Fibroblast of lung (primary cell): Measurements from ENCODE around the gene UNKL. TPM values are rescaled to one million over a fixed set of nuclear protein-coding genes. Genes with fewer than 3 reads are reported as not detected.

Source experiments
- DNase-seq, 2 donors: peaks; one replicate each; pipeline versions ENCODE4 v3.0.0 to v3.0.0-alpha.2; 2010; ENCODE audit warnings: low read depth in 2 of 2
- H2AFZ ChIP-seq: 2 replicates; pipeline ENCODE4 v1.5.1; 2012; ENCODE audit warnings: low read length, control low read depth, inconsistent platforms
- H3K27ac ChIP-seq: 2 replicates; pipeline ENCODE4 v1.5.1; 2011; ENCODE audit warnings: low read length, control low read depth; ENCODE audit not compliant: insufficient read depth
- H3K27me3 ChIP-seq: 2 replicates; pipeline ENCODE4 v1.5.1; 2011; ENCODE audit warnings: mild to moderate bottlenecking, low read length; ENCODE audit not compliant: control insufficient read depth, insufficient read depth
- H3K36me3 ChIP-seq: 2 replicates; pipeline ENCODE4 v1.5.1; 2011; ENCODE audit warnings: low read length; ENCODE audit not compliant: control insufficient read depth, insufficient read depth
- H3K4me1 ChIP-seq: 2 replicates; pipeline ENCODE4 v1.5.1; 2011; ENCODE audit warnings: low read length; ENCODE audit not compliant: control insufficient read depth, insufficient read depth; ENCODE audit errors: extremely low read depth
- H3K4me2 ChIP-seq: 2 replicates; pipeline ENCODE4 v1.5.1; 2011; ENCODE audit warnings: low read length, control low read depth; ENCODE audit not compliant: insufficient read depth; ENCODE audit errors: extremely low read depth
- H3K4me3 ChIP-seq, 4 experiments: fragments of 200-600 bp in 1 of 4; sonication (generic) in 1 of 4; replicated peaks in 1 of 4; 2 replicates each; pipeline ENCODE4 v1.5.1; 2011 to 2016; ENCODE audit warnings: low read length in 4 of 4, low read depth in 3 of 4, mild to moderate bottlenecking in 3 of 4, control low read depth in 2 of 4, inconsistent platforms in 1 of 4, mixed read lengths in 1 of 4; ENCODE audit not compliant: insufficient read depth in 1 of 4; ENCODE audit errors: control extremely low read depth in 1 of 4
- H3K79me2 ChIP-seq: 2 replicates; pipeline ENCODE4 v1.5.1; 2012; ENCODE audit warnings: mild to moderate bottlenecking, low read length, inconsistent platforms; ENCODE audit not compliant: control insufficient read depth, insufficient read depth
- H3K9ac ChIP-seq: 2 replicates; pipeline ENCODE4 v1.5.1; 2011; ENCODE audit warnings: mild to moderate bottlenecking, low read length, control low read depth; ENCODE audit not compliant: insufficient read depth
- H3K9me3 ChIP-seq: 2 replicates; pipeline ENCODE4 v1.5.1; 2012; ENCODE audit warnings: low read depth, low read length; ENCODE audit not compliant: control insufficient read depth, insufficient read depth
- H4K20me1 ChIP-seq: 2 replicates; pipeline ENCODE4 v1.5.1; 2011; ENCODE audit warnings: low read length; ENCODE audit not compliant: control insufficient read depth, insufficient read depth; ENCODE audit errors: extremely low read depth
- CTCF ChIP-seq, 2 donors: IDR thresholded peaks in 1 of 2; conservative IDR thresholded peaks in 1 of 2; 1 replicate in 1 of 2; 2 replicates in 1 of 2; pipeline ENCODE4 v1.5.1; 2011 to 2012; ENCODE audit warnings: low read length in 2 of 2, control low read depth in 1 of 2, inconsistent platforms in 1 of 2, low read depth in 1 of 2, mild to moderate bottlenecking in 1 of 2
- EZH2 ChIP-seq: IDR thresholded peaks from 2 replicates; pipeline ENCODE4 v1.5.1; 2012; ENCODE audit warnings: low read length, control low read depth, mild to moderate bottlenecking; ENCODE audit errors: missing control alignments
- polyA plus RNA-seq, 2 donors: library from polyadenylated mRNA; depleted of rRNA in 1 of 2; stranded (reverse) in 1 of 2; unstranded in 1 of 2; fragments of >200 nt; gene quantifications; 2 replicates each; pipeline ENCODE4 v1.2.1, GENCODE V29; 2011 to 2012; ENCODE audit warnings: missing spikeins in 1 of 2
- total RNA-seq: library from RNA; depleted of rRNA; stranded (reverse); fragments of >200 nt; gene quantifications from 2 replicates; pipeline ENCODE4 v1.2.1, GENCODE V29; 2014

The UNKL gene
- total and polyA plus RNA-seq, 2 donors (not counting 1 experiment from before 2014, with no cell fraction given) = 4.3 to 6.3 TPM

GRCh38 chr16:1455190-1456171 lies 41.0 kb upstream of the UNKL start:
- TF ChIP-seq CTCF (conservative IDR thresholded peaks at IDR 0.05 in 1 of 2, IDR thresholded peaks at IDR 0.05 in 1 of 2; ENCODE audit: low read depth in 1 of 2, low read length in 2 of 2) (no peak), EZH2 (no peak)
- DNase-seq = no peak
- Histone ChIP-seq H3K27me3 (no peaks in the 10 kb centered on the region), H3K27ac (no peak overlapping the region), H3K4me1 (no peaks in the 10 kb centered on the region), H2AFZ (no peak overlapping the region), H3K9me3 (no peaks in the 10 kb centered on the region), H3K9ac (no peak overlapping the region), H3K4me3 (no peak overlapping the region), H3K79me2 (no peaks in the 10 kb centered on the region), H3K4me2 (no peak overlapping the region), H3K36me3 (peaks cover 17% of the 10 kb centered on the region), H4K20me1 (no peaks in the 10 kb centered on the region)

DNA sequence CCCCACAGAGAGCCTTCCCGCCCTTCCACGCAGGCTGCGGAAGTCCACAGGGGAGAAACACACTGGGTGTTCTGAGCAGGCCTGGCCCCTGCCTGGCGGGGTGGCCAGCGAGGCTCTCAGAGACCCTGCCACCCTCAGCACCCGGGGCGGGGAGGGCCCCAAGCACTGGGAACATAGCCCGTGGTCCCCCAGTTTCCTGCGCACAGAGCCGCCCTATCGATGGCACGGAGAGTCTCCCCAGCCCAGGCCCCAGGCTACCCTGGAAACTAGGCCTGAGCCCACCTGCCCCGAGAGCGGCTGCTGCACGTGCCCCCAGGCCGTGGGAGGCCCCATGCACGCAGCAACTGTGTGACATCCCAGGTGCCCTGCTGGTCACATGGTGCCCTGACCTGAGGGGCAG lies 40.1 kb upstream of the UNKL start:
- no peak for TF ChIP-seq CTCF (conservative IDR thresholded peaks at IDR 0.05 in 1 of 2, IDR thresholded peaks at IDR 0.05 in 1 of 2; ENCODE audit: low read depth in 1 of 2, low read length in 2 of 2)
- no peak for TF ChIP-seq EZH2
- Histone ChIP-seq H3K4me2 (no peak overlapping the region), H3K27ac (no peak overlapping the region), H3K9ac (no peak overlapping the region), H2AFZ (no peak overlapping the region), H3K9me3 (no peaks in the 10 kb centered on the region), H4K20me1 (no peaks in the 10 kb centered on the region), H3K27me3 (no peaks in the 10 kb centered on the region), H3K79me2 (no peaks in the 10 kb centered on the region), H3K4me3 (no peak overlapping the region), H3K4me1 (no peaks in the 10 kb centered on the region), H3K36me3 (peaks cover 13% of the 10 kb centered on the region)
- DNase-seq = no peak

DNA sequence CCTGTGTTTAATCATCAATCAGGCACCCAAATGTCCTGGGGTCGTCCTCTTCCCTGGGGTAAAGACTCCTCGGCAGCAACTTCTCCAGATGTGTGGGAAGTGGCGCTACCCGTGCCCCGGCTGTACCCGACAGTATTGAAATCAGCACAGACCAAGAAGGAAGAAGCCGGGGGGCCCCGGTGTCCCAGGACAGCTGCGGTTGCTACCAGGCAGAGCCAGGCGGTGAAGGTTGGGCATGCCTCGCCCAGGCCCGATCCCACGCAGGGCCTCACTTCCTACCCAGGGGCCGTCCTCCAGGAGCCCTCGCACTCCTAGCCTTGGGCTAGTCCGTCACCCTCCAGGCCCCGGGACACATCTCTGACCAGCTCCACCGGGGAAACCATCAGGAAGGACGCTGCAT lies 38.8 kb upstream of the UNKL start:
- no peak overlapping the region for H3K9ac ChIP-seq
- no peak overlapping the region for H3K27ac ChIP-seq
- H3K79me2 ChIP-seq = no peaks in the 10 kb centered on the region
- H3K4me3 ChIP-seq = no peak overlapping the region
- no peak for TF ChIP-seq CTCF (conservative IDR thresholded peaks at IDR 0.05 in 1 of 2, IDR thresholded peaks at IDR 0.05 in 1 of 2; ENCODE audit: low read depth in 1 of 2, low read length in 2 of 2)
- no peak for TF ChIP-seq EZH2
- no peaks in the 10 kb centered on the region for H3K9me3 ChIP-seq
- H3K36me3 ChIP-seq = peaks cover 13% of the 10 kb centered on the region
- no peaks in the 10 kb centered on the region for H3K27me3 ChIP-seq
- no peaks in the 10 kb centered on the region for H3K4me1 ChIP-seq
- no peak for DNase-seq
- no peak overlapping the region for H3K4me2 ChIP-seq
- H2AFZ ChIP-seq = no peak overlapping the region
- H4K20me1 ChIP-seq = no peaks in the 10 kb centered on the region
